ENCODE data around the gene SLC38A1. TPM values are rescaled to one million over a fixed set of nuclear protein-coding genes. Genes with fewer than 3 reads are reported as not detected.

Gene SLC38A1
- 14.2 TPM for polyA plus RNA-seq (2012; ENCODE audit: insufficient read length, low read depth)

DNA sequence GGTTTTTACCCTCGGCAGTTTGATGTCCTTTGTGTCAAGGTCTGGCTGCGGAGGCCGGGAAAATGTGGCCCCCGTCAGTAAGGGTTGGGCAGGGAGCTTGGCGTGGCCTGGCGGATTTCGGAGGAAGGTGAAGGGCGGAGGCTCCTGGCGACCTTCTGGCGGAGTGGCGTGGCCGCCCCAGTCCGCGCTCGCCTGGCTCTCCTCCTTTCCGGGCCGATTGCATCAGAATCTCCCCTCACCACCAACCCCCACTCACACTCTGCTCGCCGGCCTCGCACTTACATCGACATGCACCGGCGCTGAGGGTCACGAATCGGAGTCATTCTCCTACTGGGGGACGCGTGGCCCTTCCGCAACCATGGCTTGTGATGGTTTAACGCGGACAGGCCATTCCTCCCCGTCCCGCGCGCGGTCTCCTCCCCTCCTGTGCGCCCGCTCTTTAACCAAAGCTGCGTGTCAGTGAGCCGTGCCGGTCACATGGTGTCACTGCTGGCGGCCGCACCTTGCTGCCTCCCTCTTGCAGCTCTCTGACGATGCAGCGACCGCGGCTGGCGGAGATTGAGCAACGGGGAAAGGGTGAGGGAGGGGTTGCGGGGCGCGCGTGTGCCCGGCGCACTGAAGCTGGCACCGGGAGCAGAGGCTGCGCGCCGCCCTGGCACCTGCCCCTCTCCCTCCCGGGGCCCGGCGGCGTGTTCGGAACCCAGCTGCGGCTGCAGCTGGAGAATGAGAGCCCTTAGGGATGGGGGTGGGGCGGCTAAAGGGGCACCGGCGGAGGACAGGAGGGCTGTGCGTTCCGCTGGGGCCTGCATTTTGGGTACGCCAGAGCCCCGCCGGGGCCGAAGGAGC is at the start of gene SLC38A1:
TSS of gene SLC38A1 (minus strand) at position 461 of the 846 bp plus-strand sequence. CDS start 29,243 bp downstream, outside the sequence.
- TF ChIP-seq POLR2AphosphoS5 (IDR thresholded peaks at IDR 0.05; ENCODE audit: low read depth, low read length), result no peak
- TF ChIP-seq FOXP2 (optimal IDR thresholded peaks at IDR 0.05; ENCODE audit: borderline replicate concordance, extremely low read depth, extremely low read length, insufficient read depth), result no peak
- TF ChIP-seq TAF1 (IDR thresholded peaks at IDR 0.05; ENCODE audit: borderline replicate concordance, insufficient read depth, low read length), result no peak
- no peak for TF ChIP-seq SIN3A (IDR thresholded peaks at IDR 0.05; ENCODE audit: borderline replicate concordance, insufficient read depth, low read length)
- TF ChIP-seq, protein P1, sequence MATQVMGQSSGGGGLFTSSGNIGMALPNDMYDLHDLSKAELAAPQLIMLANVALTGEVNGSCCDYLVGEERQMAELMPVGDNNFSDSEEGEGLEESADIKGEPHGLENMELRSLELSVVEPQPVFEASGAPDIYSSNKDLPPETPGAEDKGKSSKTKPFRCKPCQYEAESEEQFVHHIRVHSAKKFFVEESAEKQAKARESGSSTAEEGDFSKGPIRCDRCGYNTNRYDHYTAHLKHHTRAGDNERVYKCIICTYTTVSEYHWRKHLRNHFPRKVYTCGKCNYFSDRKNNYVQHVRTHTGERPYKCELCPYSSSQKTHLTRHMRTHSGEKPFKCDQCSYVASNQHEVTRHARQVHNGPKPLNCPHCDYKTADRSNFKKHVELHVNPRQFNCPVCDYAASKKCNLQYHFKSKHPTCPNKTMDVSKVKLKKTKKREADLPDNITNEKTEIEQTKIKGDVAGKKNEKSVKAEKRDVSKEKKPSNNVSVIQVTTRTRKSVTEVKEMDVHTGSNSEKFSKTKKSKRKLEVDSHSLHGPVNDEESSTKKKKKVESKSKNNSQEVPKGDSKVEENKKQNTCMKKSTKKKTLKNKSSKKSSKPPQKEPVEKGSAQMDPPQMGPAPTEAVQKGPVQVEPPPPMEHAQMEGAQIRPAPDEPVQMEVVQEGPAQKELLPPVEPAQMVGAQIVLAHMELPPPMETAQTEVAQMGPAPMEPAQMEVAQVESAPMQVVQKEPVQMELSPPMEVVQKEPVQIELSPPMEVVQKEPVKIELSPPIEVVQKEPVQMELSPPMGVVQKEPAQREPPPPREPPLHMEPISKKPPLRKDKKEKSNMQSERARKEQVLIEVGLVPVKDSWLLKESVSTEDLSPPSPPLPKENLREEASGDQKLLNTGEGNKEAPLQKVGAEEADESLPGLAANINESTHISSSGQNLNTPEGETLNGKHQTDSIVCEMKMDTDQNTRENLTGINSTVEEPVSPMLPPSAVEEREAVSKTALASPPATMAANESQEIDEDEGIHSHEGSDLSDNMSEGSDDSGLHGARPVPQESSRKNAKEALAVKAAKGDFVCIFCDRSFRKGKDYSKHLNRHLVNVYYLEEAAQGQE (IDR thresholded peaks at IDR 0.05; ENCODE audit: insufficient read depth in 1 of 2, low read depth in 2 of 2, low read length in 2 of 2), result no peak

DNA sequence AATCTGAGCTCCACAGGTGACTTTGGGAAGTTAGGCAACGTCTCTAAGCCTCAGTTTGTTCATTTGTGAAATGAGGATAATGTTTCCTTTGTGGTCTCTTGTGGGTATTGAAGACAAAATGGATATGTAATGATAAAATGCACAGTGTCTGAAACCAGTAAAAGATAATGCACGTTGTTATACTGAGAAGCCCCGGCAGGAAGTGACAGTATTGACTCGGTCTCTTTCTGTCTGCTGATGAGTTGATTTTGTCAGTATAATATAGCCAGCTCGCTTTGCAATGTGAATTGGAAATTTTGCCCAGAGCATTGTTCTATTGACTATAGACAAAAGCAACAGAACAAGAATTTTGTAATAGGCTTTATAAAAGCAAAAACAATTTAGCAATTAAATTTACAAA is 49.2 kb upstream of the SLC38A1 start:
- TF ChIP-seq POLR2AphosphoS5 (IDR thresholded peaks at IDR 0.05; ENCODE audit: low read depth, low read length), result no peak
- TF ChIP-seq SIN3A (IDR thresholded peaks at IDR 0.05; ENCODE audit: borderline replicate concordance, insufficient read depth, low read length), result no peak
- TF ChIP-seq TAF1 (IDR thresholded peaks at IDR 0.05; ENCODE audit: borderline replicate concordance, insufficient read depth, low read length), result no peak
- TF ChIP-seq, protein P1 (IDR thresholded peaks at IDR 0.05; ENCODE audit: insufficient read depth in 1 of 2, low read depth in 2 of 2, low read length in 2 of 2), result no peak
- TF ChIP-seq FOXP2 (optimal IDR thresholded peaks at IDR 0.05; ENCODE audit: borderline replicate concordance, extremely low read depth, extremely low read length, insufficient read depth), result no peak

DNA sequence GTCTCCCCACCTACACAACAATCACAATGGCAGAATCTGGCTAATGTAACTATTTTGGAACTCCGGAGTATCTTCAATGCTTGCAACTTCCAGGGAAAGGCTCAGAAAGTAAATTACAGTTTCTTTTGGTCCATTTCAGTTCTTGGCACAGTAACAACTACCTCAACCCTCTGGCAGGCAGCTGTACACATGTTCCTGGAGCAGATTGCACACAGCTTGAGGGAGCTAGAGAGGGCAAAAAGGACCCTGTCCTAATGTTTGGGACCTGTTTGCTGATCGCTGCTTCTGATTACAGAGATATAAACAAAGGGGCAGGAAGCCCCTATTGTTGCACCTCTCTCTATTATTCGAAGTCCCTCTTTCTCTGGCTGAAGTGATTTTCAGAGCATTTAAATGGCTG is 35.2 kb upstream of the SLC38A1 start:
- TF ChIP-seq, protein P1 (IDR thresholded peaks at IDR 0.05; ENCODE audit: insufficient read depth in 1 of 2, low read depth in 2 of 2, low read length in 2 of 2), result no peak
- TF ChIP-seq POLR2AphosphoS5 (IDR thresholded peaks at IDR 0.05; ENCODE audit: low read depth, low read length) (no peak), SIN3A (IDR thresholded peaks at IDR 0.05; ENCODE audit: borderline replicate concordance, insufficient read depth, low read length) (no peak), TAF1 (IDR thresholded peaks at IDR 0.05; ENCODE audit: borderline replicate concordance, insufficient read depth, low read length) (no peak)

DNA sequence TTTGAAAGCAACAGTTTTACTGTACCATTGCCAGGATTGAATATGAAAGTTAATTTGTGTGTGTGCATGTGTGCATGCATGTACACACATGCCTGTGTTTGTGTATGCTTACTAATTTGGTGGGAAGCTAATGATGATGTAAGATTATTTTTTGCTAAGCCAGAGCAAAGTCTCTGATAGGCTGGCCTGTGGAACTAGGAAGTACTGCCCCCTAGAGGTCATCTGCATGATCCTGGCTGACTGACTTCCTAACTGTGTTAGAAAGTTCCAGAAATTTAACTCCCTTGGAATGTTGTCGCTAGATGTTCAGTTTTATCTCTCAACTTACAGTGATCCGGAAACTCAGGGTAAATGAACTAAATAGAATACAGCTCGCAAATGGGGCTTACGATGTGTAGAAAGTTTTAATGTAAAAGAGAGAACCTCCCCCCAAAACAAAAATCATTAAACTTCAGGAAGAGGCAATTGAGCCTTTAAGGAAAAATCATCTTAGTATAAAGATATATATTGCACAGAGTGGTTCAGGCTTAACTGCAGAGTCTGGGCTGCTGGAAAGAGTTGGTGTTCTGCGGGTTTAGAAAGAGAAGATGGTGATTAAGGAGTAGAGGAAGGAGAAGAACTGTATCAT is 34.3 kb upstream of the SLC38A1 start:
- TF ChIP-seq TAF1 (IDR thresholded peaks at IDR 0.05; ENCODE audit: borderline replicate concordance, insufficient read depth, low read length), result no peak
- TF ChIP-seq FOXP2 (optimal IDR thresholded peaks at IDR 0.05; ENCODE audit: borderline replicate concordance, extremely low read depth, extremely low read length, insufficient read depth), result no peak
- TF ChIP-seq POLR2AphosphoS5 (IDR thresholded peaks at IDR 0.05; ENCODE audit: low read depth, low read length), result no peak
- no peak for TF ChIP-seq SIN3A (IDR thresholded peaks at IDR 0.05; ENCODE audit: borderline replicate concordance, insufficient read depth, low read length)
- TF ChIP-seq, protein P1 (IDR thresholded peaks at IDR 0.05; ENCODE audit: insufficient read depth in 1 of 2, low read depth in 2 of 2, low read length in 2 of 2), result no peak
